ENCODE data around the gene EEFSEC. TPM values are rescaled to one million over a fixed set of nuclear protein-coding genes. Genes with fewer than 3 reads are reported as not detected.
A peak's percentile ranks its signal among the peaks of the same experiment; 100 is the strongest.

The EEFSEC gene
- total and polyA plus RNA-seq, 2 of the 4 experiments (the other 2 are of a cell fraction), result 4.5 to 9.3 TPM

DNA sequence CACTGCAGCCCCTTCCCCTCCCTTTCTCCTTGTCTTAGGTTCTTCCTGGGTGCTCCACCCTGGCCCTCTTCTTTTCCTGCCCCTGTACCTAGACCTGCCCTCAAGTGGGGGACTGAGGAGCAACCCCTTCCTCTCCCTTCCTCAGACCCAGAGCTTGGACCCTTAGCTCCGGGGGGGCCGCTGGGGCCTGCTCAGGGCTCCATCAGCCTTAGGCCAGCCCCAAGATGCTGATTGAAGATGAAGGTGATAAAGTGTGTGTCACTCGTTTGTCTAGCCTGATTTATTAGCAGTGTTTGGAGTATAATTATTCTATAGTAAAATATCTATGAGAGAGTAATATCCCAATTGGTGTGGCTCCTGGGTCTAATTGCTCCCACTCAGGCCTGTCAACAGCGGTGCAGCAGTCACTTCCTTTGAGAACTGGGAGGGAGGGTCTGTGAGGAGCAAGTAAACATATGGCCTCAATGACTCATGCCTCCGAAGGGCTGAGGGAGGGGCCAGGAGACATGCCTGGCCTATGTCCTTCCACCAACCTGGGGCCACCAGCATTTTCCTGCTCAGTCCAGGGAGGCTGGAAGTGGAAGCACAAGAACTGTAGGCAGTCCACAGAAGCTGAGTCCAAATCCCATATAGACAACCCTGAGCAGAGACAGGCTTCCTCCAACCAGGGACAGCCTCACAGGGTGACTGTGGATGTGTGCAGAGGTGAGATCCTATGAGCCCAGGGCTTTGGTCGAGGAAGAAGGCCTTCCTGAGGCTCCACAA, 190.2 kb downstream of the EEFSEC start:
- Histone ChIP-seq H3K79me1 (ENCODE audit: low read depth in 1 of 2, low read length in 2 of 2) (peaks cover 0 to 3% of the 10 kb centered on the region in 2 experiments; a peak in 1 of 4 replicates), H2AFZ (replicated peaks; ENCODE audit: low read length, poor library complexity) (peak overlapping the region; percentile 76), H2BK15ac (ENCODE audit: low read depth, low read length) (no peak overlapping the region; the same call in 2 of the 3 replicates), H4K5ac (ENCODE audit: low read depth, low read length) (0 out of 2 replicates have a peak overlapping the region, but pooled peaks have one; percentile 0), H3K14ac (replicated peaks; ENCODE audit: low read depth, low read length) (peak overlapping the region; percentile 59; the same call in 1 of the 2 replicates), H4K20me1 (ENCODE audit: insufficient read depth, low read length) (no peaks in the 10 kb centered on the region), H2AK9ac (replicated peaks; ENCODE audit: low read depth, low read length, poor library complexity) (peak overlapping the region; percentile 25), H3K4me1 (ENCODE audit: control insufficient read depth, insufficient read depth, low read length) (peaks cover 8% of the 10 kb centered on the region), H3K9ac (ENCODE audit: low read depth, low read length) (no peak overlapping the region), H4K91ac (ENCODE audit: insufficient read depth, low read depth, low read length) (peak overlapping the region; percentile 58; the same call in 1 of the 2 replicates), H3K4ac (ENCODE audit: low read depth, low read length) (peak overlapping the region; percentile 43; the same call in 1 of the 2 replicates), H3K18ac (ENCODE audit: low read depth, low read length) (no peak overlapping the region), H3K56ac (ENCODE audit: extremely low read depth, insufficient read depth, low read length) (no peak overlapping the region), H3K27ac (ENCODE audit: insufficient read depth, low read length) (no peak overlapping the region), H3K9me3 (ENCODE audit: control insufficient read depth, insufficient read depth, low read length) (no peaks in the 10 kb centered on the region), H3K9me1 (ENCODE audit: insufficient read depth, low read length) (peaks cover 9% of the 10 kb centered on the region), H3K4me3 (ENCODE audit: insufficient read depth, low read depth, low read length) (no peak overlapping the region), H2BK120ac (ENCODE audit: low read depth, low read length) (no peak overlapping the region), H3K36me3 (ENCODE audit: control insufficient read depth, insufficient read depth, low read length) (peaks cover 5% of the 10 kb centered on the region), H3K4me2 (ENCODE audit: low read depth, low read length) (no peak overlapping the region), H2BK20ac (ENCODE audit: low read depth, low read length) (peak overlapping the region; percentile 28; the same call in 1 of the 2 replicates), H2AK5ac (ENCODE audit: low read depth, low read length) (peak overlapping the region; percentile 72), H4K8ac (ENCODE audit: low read depth in 2 of 2, low read length in 2 of 2) (peak overlapping the region in 1 of 2 experiments; percentile 37; a peak in 1 of 4 replicates), H3K27me3 (ENCODE audit: control insufficient read depth, insufficient read depth, low read length) (no peaks in the 10 kb centered on the region; the same call in 1 of the 2 replicates), H3K23ac (ENCODE audit: low read depth, low read length) (0 out of 2 replicates have a peak overlapping the region, but pooled peaks have one; percentile 20), H2BK5ac (ENCODE audit: low read depth, low read length, poor library complexity, severe bottlenecking) (no peak overlapping the region)
- dilution Hi-C loops (cut with HindIII; ENCODE audit: low sequenced_read_pairs, unreplicated experiment), result no loop called here
- ChIA-PET CTCF (no interaction called here), POLR2A (ENCODE audit: unreplicated experiment) (no interaction called here)
- no TSS peak for BruUV-seq (replicated peaks)
- no CpG with 5 or more reads among the region's 6 CpGs for WGBS, 2 experiments (ENCODE audit: extremely low coverage in 2 of 2, insufficient read length in 1 of 2)
- DNase-seq (peak; percentile 66), ATAC-seq (ENCODE audit: low read depth) (peak; percentile 85)
- intact Hi-C loops (cut with micrococcal nuclease), result no loop called here
- in situ Hi-C loops (cut with MboI; ENCODE audit: low sequenced_read_pairs), result no loop called here
- TF ChIP-seq BHLHE40 (IDR thresholded peaks at IDR 0.05; ENCODE audit: low read depth, low read length), result no peak
- no peak for TF ChIP-seq MAFK (IDR thresholded peaks at IDR 0.05; ENCODE audit: low read depth, low read length)
- no peak for TF ChIP-seq MXI1 (IDR thresholded peaks at IDR 0.05; ENCODE audit: borderline replicate concordance, low read depth, low read length)
- no peak for TF ChIP-seq CHD1 (IDR thresholded peaks at IDR 0.05; ENCODE audit: low read depth, low read length)
- no peak for TF ChIP-seq RFX5 (IDR thresholded peaks at IDR 0.05; ENCODE audit: low read depth, low read length)
- no peak for TF ChIP-seq SMC3 (IDR thresholded peaks at IDR 0.05; ENCODE audit: low read depth, low read length)
- TF ChIP-seq, protein P1, sequence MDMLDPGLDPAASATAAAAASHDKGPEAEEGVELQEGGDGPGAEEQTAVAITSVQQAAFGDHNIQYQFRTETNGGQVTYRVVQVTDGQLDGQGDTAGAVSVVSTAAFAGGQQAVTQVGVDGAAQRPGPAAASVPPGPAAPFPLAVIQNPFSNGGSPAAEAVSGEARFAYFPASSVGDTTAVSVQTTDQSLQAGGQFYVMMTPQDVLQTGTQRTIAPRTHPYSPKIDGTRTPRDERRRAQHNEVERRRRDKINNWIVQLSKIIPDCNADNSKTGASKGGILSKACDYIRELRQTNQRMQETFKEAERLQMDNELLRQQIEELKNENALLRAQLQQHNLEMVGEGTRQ (IDR thresholded peaks at IDR 0.05; ENCODE audit: low read depth, low read length), result no peak
- no peak for TF ChIP-seq CEBPB (IDR thresholded peaks at IDR 0.05; ENCODE audit: low read depth, low read length)
